WTC11 (cell line): ENCODE measurements around the gene FHIP2A. TPM values are rescaled to one million over a fixed set of nuclear protein-coding genes. Genes with fewer than 3 reads are reported as not detected.

Source experiments
- ATAC-seq: fragments of 200-7000 bp; cut with Tn5 transposase; 2 replicates; pipeline ENCODE4 v1.10.0; 2021; ENCODE audit warnings: mild to moderate bottlenecking, moderate library complexity
- CTCF ChIA-PET: fragments of 300-600 bp; sonication (Branson Sonifier 250); formaldehyde crosslinking; loops from one replicate; lab custom pipeline; 2021; ENCODE audit warnings: antibody characterized with exemption; lab: Charles Lee
- POLR2A ChIA-PET: fragments of 350-600 bp; sonication (Branson Sonifier 250); formaldehyde crosslinking; loops from one replicate; lab custom pipeline; 2021; ENCODE audit warnings: antibody characterized with exemption; lab: Charles Lee
- DNase-seq: peaks from one replicate; pipeline ENCODE4 v3.0.0; 2021; ENCODE audit warnings: low spot score
- H3K27ac Mint-ChIP-seq: 2 replicates; pipeline ENCODE4 v1.8.0; 2021; ENCODE audit warnings: mixed read lengths
- H3K27me3 Mint-ChIP-seq: 2 replicates; pipeline ENCODE4 v1.8.0; 2021; ENCODE audit warnings: low read depth, mild to moderate bottlenecking, moderate library complexity, mixed read lengths
- H3K36me3 Mint-ChIP-seq: 2 replicates; pipeline ENCODE4 v1.8.0; 2021; ENCODE audit warnings: mixed read lengths
- H3K4me1 Mint-ChIP-seq: 2 replicates; pipeline ENCODE4 v1.8.0; 2022; ENCODE audit warnings: mixed read lengths
- H3K4me3 Mint-ChIP-seq: 2 replicates; pipeline ENCODE4 v1.8.0; 2021; ENCODE audit warnings: mild to moderate bottlenecking, moderate library complexity, mixed read lengths
- H3K9me3 Mint-ChIP-seq: 2 replicates; pipeline ENCODE4 v1.8.0; 2021; ENCODE audit warnings: mixed read lengths
- AFF4 ChIP-seq: sonication (generic); formaldehyde crosslinking; IDR thresholded peaks from 2 replicates; pipeline ENCODE4 v1.8.1; 2023; ENCODE audit warnings: mild to moderate bottlenecking, missing genetic modification reagents, borderline replicate concordance
- ARID4B ChIP-seq: sonication (generic); formaldehyde crosslinking; IDR thresholded peaks from 2 replicates; pipeline ENCODE4 v1.8.0; 2023; ENCODE audit warnings: missing genetic modification reagents, mild to moderate bottlenecking, borderline replicate concordance
- CBFB ChIP-seq: sonication (generic); formaldehyde crosslinking; IDR thresholded peaks from 2 replicates; pipeline ENCODE4 v1.8.1; 2022; ENCODE audit warnings: mild to moderate bottlenecking, low read depth, missing genetic modification reagents
- EMX1 ChIP-seq: fragments of 250-450 bp; sonication (Bioruptor Pico); IDR thresholded peaks from 2 replicates; pipeline ENCODE4 v1.8.0; 2021; ENCODE audit warnings: mild to moderate bottlenecking
- GTF2I ChIP-seq: fragments of 250-450 bp; sonication (Bioruptor Pico); conservative IDR thresholded peaks from 2 replicates; pipeline ENCODE4 v1.4.0; 2021; ENCODE audit warnings: mild to moderate bottlenecking
- IRF2 ChIP-seq: sonication (generic); formaldehyde crosslinking; IDR thresholded peaks from 2 replicates; pipeline ENCODE4 v1.8.0; 2022; ENCODE audit warnings: low read depth, missing genetic modification reagents, borderline replicate concordance
- MLX ChIP-seq: sonication (generic); formaldehyde crosslinking; IDR thresholded peaks from 2 replicates; pipeline ENCODE4 v1.8.1; 2023; ENCODE audit warnings: mild to moderate bottlenecking, missing genetic modification reagents, moderate library complexity
- MXD4 ChIP-seq: fragments of 250-450 bp; sonication (Bioruptor Pico); IDR thresholded peaks from 2 replicates; pipeline ENCODE4 v1.8.0; 2021; ENCODE audit warnings: mild to moderate bottlenecking, moderate library complexity, borderline replicate concordance
- NFYB ChIP-seq: sonication (generic); formaldehyde crosslinking; conservative IDR thresholded peaks from 2 replicates; pipeline ENCODE4 v1.8.0; 2022; ENCODE audit warnings: low read depth, missing genetic modification reagents
- OVOL2 ChIP-seq: fragments of 250-450 bp; sonication (Bioruptor Pico); IDR thresholded peaks from 2 replicates; pipeline ENCODE4 v1.9.0; 2021; ENCODE audit warnings: mild to moderate bottlenecking, borderline replicate concordance
- PRRX2 ChIP-seq: fragments of 250-450 bp; sonication (Bioruptor Pico); IDR thresholded peaks from 2 replicates; pipeline ENCODE4 v1.8.0; 2021; ENCODE audit warnings: mild to moderate bottlenecking
- SP1 ChIP-seq: sonication (generic); formaldehyde crosslinking; conservative IDR thresholded peaks from 2 replicates; pipeline ENCODE4 v1.8.1; 2022; ENCODE audit warnings: missing genetic modification reagents
- TCF7 ChIP-seq: sonication (generic); formaldehyde crosslinking; IDR thresholded peaks from 2 replicates; pipeline ENCODE4 v1.8.0; 2022; ENCODE audit warnings: mild to moderate bottlenecking, low read depth, missing genetic modification reagents, moderate library complexity
- ZNF138 ChIP-seq: sonication (generic); formaldehyde crosslinking; conservative IDR thresholded peaks from 2 replicates; pipeline ENCODE4 v1.8.1; 2022; ENCODE audit warnings: mild to moderate bottlenecking, moderate library complexity, missing genetic modification reagents
- ZNF219 ChIP-seq: sonication (generic); formaldehyde crosslinking; IDR thresholded peaks from 2 replicates; pipeline ENCODE4 v1.8.0; 2023; ENCODE audit warnings: missing genetic modification reagents, mild to moderate bottlenecking, borderline replicate concordance
- ZNF263 ChIP-seq: sonication (generic); formaldehyde crosslinking; IDR thresholded peaks from 2 replicates; pipeline ENCODE4 v1.8.1; 2022; ENCODE audit warnings: low read depth, mild to moderate bottlenecking, moderate library complexity, missing genetic modification reagents
- ZNF416 ChIP-seq: fragments of 250-450 bp; sonication (Bioruptor Pico); IDR thresholded peaks from 2 replicates; pipeline ENCODE4 v1.9.0; 2021; ENCODE audit warnings: mild to moderate bottlenecking, inconsistent platforms
- total RNA-seq: library from RNA; stranded (reverse); gene quantifications from 3 replicates; pipeline ENCODE4 v1.2.3, GENCODE V29; 2021
- TF ChIP-seq, protein P1 (sequence below): fragments of 200-600 bp; IDR thresholded peaks from 2 replicates; pipeline ENCODE4 v1.8.0; 2022; ENCODE audit warnings: antibody characterized with exemption
- TF ChIP-seq, protein P2 (sequence below): fragments of 250-450 bp; sonication (Bioruptor Pico); IDR thresholded peaks from 2 replicates; pipeline ENCODE4 v2.1.2; 2022; ENCODE audit warnings: mild to moderate bottlenecking, moderate library complexity
- TF ChIP-seq, protein P3 (sequence below): fragments of 250-450 bp; sonication (Bioruptor Pico); IDR thresholded peaks from 2 replicates; pipeline ENCODE4 v1.9.0; 2021; ENCODE audit warnings: mild to moderate bottlenecking

Gene FHIP2A
- total RNA-seq, 1 experiment from 2014 or later: 15.5 TPM

- CTCF ChIA-PET: interaction anchor here (2.7 kb wide), 1 partner anchor 9 kb away, joined by 11 read pairs; the partner anchor contains the start of gene FHIP2A
- DNase-seq: no peak
- Mint-ChIP-seq H3K36me3 (peaks cover 12% of the 10 kb centered on the region), H3K4me1 (peaks cover 19% of the 10 kb centered on the region), H3K9me3 (no peaks in the 10 kb centered on the region), H3K27me3 (no peaks in the 10 kb centered on the region), H3K27ac (0 out of 2 replicates have a peak overlapping the region, but pooled peaks have one; percentile 5), H3K4me3 (no peak overlapping the region)
- POLR2A ChIA-PET: no interaction called here
- no peak for ATAC-seq
- TF ChIP-seq PRRX2 (no peak), TCF7 (CRISPR knock-in tag) (no peak), MXD4 (no peak), EMX1 (CRISPR knock-in tag) (no peak), MLX (no peak), ZNF263 (CRISPR knock-in tag) (no peak), ZNF138 (no peak)
These were observed 9.7 kb downstream of the FHIP2A start for GRCh38 chr10:114831186-114831867.

- Mint-ChIP-seq H3K27me3 (no peaks in the 10 kb centered on the region), H3K27ac (no peak overlapping the region), H3K4me1 (peaks cover 3% of the 10 kb centered on the region; the same call in 1 of the 2 replicates), H3K36me3 (peaks cover 37% of the 10 kb centered on the region), H3K4me3 (no peak overlapping the region), H3K9me3 (peaks cover 4% of the 10 kb centered on the region)
- ChIA-PET POLR2A (interaction anchor here (0.6 kb wide), 1 partner anchor 165 kb away, joined by 5 read pairs; no protein-coding TSS in a partner anchor), CTCF (no interaction called here)
- no peak for DNase-seq
- ATAC-seq: no peak
- TF ChIP-seq IRF2 (no peak), ZNF219 (CRISPR knock-in tag) (no peak), NFYB (CRISPR knock-in tag) (no peak), ZNF138 (no peak), OVOL2 (CRISPR knock-in tag) (no peak), CBFB (CRISPR knock-in tag) (no peak), AFF4 (CRISPR knock-in tag) (no peak), ZNF416 (CRISPR knock-in tag) (no peak), MLX (no peak), SP1 (no peak), ARID4B (CRISPR knock-in tag) (no peak), GTF2I (CRISPR knock-in tag) (no peak)
- TF ChIP-seq, protein P1, sequence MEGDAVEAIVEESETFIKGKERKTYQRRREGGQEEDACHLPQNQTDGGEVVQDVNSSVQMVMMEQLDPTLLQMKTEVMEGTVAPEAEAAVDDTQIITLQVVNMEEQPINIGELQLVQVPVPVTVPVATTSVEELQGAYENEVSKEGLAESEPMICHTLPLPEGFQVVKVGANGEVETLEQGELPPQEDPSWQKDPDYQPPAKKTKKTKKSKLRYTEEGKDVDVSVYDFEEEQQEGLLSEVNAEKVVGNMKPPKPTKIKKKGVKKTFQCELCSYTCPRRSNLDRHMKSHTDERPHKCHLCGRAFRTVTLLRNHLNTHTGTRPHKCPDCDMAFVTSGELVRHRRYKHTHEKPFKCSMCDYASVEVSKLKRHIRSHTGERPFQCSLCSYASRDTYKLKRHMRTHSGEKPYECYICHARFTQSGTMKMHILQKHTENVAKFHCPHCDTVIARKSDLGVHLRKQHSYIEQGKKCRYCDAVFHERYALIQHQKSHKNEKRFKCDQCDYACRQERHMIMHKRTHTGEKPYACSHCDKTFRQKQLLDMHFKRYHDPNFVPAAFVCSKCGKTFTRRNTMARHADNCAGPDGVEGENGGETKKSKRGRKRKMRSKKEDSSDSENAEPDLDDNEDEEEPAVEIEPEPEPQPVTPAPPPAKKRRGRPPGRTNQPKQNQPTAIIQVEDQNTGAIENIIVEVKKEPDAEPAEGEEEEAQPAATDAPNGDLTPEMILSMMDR: no peak
- TF ChIP-seq, protein P2, sequence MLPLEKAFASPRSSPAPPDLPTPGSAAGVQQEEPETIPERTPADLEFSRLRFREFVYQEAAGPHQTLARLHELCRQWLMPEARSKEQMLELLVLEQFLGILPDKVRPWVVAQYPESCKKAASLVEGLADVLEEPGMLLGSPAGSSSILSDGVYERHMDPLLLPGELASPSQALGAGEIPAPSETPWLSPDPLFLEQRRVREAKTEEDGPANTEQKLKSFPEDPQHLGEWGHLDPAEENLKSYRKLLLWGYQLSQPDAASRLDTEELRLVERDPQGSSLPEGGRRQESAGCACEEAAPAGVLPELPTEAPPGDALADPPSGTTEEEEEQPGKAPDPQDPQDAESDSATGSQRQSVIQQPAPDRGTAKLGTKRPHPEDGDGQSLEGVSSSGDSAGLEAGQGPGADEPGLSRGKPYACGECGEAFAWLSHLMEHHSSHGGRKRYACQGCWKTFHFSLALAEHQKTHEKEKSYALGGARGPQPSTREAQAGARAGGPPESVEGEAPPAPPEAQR: no peak
- TF ChIP-seq, protein P3, sequence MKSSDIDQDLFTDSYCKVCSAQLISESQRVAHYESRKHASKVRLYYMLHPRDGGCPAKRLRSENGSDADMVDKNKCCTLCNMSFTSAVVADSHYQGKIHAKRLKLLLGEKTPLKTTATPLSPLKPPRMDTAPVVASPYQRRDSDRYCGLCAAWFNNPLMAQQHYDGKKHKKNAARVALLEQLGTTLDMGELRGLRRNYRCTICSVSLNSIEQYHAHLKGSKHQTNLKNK (CRISPR knock-in tag): no peak
- TF ChIP-seq, all 79 proteins: peak for 0
These were observed 16.1 kb downstream of the FHIP2A start for GRCh38 chr10:114837690-114838089.
